ENCODE data around the gene CHMP3.
"Not testable (repeated sequence)": the region's sequence is repeated elsewhere in the genome, so short reads cannot be mapped to it uniquely, and the experiment has no call there.

The CHMP3 gene

DNA sequence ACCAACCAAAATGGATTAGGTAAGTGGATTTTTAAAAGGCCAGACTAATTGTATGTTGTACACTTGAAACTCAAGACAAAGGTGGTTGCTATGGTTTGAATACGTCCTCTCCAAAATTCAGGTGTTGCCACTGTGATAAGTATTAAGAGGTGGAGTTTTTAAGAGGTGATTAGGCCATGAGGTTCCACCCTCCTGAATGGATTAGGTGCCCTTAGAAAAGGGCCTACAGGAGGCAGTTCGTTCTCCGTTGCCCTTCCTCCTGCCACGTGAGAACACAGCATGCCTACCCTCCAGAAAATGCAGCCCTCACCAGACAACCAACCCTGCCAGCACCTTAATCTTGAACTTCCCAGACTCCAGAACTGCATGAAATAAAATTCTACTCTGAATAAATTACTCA is 51.2 kb downstream of the CHMP3 start:
- 89 to 100% methylated on average over 1 to 4 of the region's 4 CpGs for WGBS, 2 experiments (ENCODE audit: insufficient coverage in 2 of 2)
- no peaks in the 10 kb centered on the region for H3K9me3 ChIP-seq (ENCODE audit: control insufficient read depth, low read length)
- H3K27ac ChIP-seq (ENCODE audit: low read depth, low read length, severe bottlenecking), result no peak overlapping the region
- no peak overlapping the region for H3K4me3 ChIP-seq (ENCODE audit: extremely low read depth, insufficient read depth, low read length, poor library complexity, severe bottlenecking)
- peaks cover 10% of the 10 kb centered on the region for H3K4me1 ChIP-seq (ENCODE audit: control insufficient read depth, insufficient read depth, low read length, poor library complexity, severe bottlenecking)
- peaks cover 27% of the 10 kb centered on the region for H3K36me3 ChIP-seq (ENCODE audit: control insufficient read depth, insufficient read depth, low read length)

DNA sequence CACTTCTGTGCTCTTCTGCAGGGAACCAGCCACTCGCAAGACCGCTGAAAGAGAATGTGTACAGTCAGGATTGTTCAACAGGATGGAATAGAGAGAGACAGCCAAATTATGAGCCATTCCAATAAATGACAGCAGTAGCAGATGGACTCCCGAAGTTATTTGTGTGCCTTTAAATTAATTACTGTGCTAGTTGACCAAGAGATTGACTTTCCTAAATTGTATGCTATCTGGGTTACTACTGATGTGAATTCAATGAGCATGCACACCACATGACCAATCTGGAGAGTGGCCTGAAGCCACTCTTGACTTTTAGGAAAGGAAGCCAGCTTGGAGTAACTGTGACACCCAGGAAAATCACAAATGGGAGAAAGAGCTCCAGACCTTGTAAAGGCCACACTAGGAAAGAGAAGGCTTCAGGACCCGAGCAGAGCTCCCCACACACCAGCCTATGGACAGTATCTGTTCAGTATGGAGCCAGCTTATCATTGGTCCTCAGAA is 52.8 kb downstream of the CHMP3 start:
- Histone ChIP-seq H3K36me3 (ENCODE audit: control insufficient read depth, insufficient read depth, low read length) (peaks cover 38% of the 10 kb centered on the region), H3K9me3 (ENCODE audit: control insufficient read depth, low read length) (no peaks in the 10 kb centered on the region), H3K4me1 (ENCODE audit: control insufficient read depth, insufficient read depth, low read length, poor library complexity, severe bottlenecking) (peaks cover 10% of the 10 kb centered on the region), H3K4me3 (ENCODE audit: extremely low read depth, insufficient read depth, low read length, poor library complexity, severe bottlenecking) (no peak overlapping the region), H3K27ac (ENCODE audit: low read depth, low read length, severe bottlenecking) (no peak overlapping the region)
- WGBS, 2 experiments (ENCODE audit: insufficient coverage in 2 of 2), result 90 to 95% methylated on average over 3 to 4 of the region's 4 CpGs

DNA sequence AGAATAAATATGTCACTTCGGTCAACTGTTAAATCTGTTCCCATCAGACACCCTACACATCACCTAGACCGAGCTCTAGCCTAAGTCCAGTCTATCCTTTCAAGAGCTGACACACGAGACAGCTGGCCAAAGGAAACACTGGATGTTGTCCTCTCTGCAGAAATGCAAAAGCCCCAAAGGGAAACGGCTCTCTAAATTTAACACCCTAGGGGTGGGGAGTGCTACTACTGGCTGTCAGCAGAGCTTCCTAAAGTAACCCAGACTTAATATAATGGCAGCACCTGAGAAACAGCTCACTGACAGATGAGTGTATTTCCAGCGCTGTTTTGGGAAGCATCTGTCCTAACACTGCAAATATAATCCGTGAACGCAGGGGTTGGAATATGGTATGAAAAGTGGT is 55.6 kb downstream of the CHMP3 start:
- no peaks in the 10 kb centered on the region for H3K9me3 ChIP-seq (ENCODE audit: control insufficient read depth, low read length)
- peaks cover 10% of the 10 kb centered on the region for H3K4me1 ChIP-seq (ENCODE audit: control insufficient read depth, insufficient read depth, low read length, poor library complexity, severe bottlenecking)
- 96 to 100% methylated on average over 7 of the region's 7 CpGs for WGBS, 2 experiments (ENCODE audit: insufficient coverage in 2 of 2)
- peaks cover 63% of the 10 kb centered on the region for H3K36me3 ChIP-seq (ENCODE audit: control insufficient read depth, insufficient read depth, low read length)
- no peak overlapping the region for H3K27ac ChIP-seq (ENCODE audit: low read depth, low read length, severe bottlenecking)
- H3K4me3 ChIP-seq (ENCODE audit: extremely low read depth, insufficient read depth, low read length, poor library complexity, severe bottlenecking), result no peak overlapping the region

DNA sequence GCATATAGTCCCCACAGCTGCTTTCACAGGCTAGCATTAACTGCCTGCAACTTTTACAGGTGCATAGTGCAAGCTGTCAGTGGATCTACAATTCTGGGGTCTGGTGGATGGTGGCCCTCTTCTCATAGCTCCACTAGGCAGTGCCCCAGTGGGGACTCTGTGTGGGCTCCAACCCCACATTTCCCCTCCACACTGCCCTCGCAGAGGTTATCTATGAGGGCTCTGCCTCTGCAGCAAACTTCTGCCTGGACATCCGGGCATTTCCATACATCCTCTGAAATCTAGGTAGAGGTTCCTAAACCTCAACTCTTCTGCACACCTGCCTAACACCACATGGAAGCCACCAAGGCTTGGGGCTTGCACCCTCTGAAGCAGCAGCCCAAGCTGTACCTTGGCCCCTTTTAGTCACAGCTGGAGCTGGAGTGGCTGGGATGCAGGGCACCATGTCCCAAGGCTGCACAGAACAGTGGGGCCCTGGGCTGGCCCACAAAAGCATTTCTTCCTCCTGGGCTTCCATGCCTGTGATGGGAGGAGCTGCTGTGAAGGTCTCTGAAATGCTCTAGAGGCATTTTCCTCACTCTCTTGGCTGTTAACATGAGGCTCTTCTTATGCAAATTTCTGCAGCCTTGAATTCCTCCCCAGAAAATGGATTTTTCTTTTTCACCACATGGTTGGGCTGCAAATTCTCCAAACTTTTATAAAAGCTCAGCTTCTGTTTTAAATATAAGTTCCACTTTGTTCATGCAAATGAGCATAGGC is 62.7 kb downstream of the CHMP3 start:
- no peak overlapping the region for H3K4me3 ChIP-seq (ENCODE audit: extremely low read depth, insufficient read depth, low read length, poor library complexity, severe bottlenecking)
- H3K27ac ChIP-seq (ENCODE audit: low read depth, low read length, severe bottlenecking), result no peak overlapping the region
- H3K36me3 ChIP-seq (ENCODE audit: control insufficient read depth, insufficient read depth, low read length), result peaks cover 79% of the 10 kb centered on the region
- WGBS, 2 experiments (ENCODE audit: insufficient coverage in 2 of 2), result 100% methylated on average over 1 to 2 of the region's 2 CpGs
- H3K9me3 ChIP-seq (ENCODE audit: control insufficient read depth, low read length), result peaks cover 29% of the 10 kb centered on the region
- no peaks in the 10 kb centered on the region for H3K4me1 ChIP-seq (ENCODE audit: control insufficient read depth, insufficient read depth, low read length, poor library complexity, severe bottlenecking)

DNA sequence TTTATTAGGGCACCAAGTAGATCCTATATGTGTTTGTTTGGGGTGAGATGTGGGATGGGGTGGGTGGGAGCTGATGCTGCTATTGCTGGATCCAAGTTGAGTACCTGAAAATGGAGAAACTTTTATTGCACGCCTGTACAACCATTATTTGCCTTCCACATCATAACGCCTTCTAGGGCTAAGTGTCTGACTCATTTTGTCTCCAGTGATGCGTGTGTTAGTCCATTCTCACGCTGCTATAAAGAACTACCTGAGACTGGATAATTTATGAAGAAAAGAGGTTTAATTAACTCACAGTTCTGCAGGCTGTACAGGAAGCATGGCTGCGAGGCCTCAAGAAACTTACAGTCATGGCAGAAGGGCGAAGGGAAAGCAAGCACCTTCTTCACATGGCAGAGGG is 63.9 kb downstream of the CHMP3 start:
- Histone ChIP-seq H3K4me1 (ENCODE audit: control insufficient read depth, insufficient read depth, low read length, poor library complexity, severe bottlenecking) (no peaks in the 10 kb centered on the region), H3K27ac (ENCODE audit: low read depth, low read length, severe bottlenecking) (no peak overlapping the region), H3K36me3 (ENCODE audit: control insufficient read depth, insufficient read depth, low read length) (peaks cover 77% of the 10 kb centered on the region), H3K4me3 (ENCODE audit: extremely low read depth, insufficient read depth, low read length, poor library complexity, severe bottlenecking) (no peak overlapping the region), H3K9me3 (ENCODE audit: control insufficient read depth, low read length) (peaks cover 29% of the 10 kb centered on the region)
- 88 to 91% methylated on average over 4 to 6 of the region's 6 CpGs for WGBS, 2 experiments (ENCODE audit: insufficient coverage in 2 of 2)

DNA sequence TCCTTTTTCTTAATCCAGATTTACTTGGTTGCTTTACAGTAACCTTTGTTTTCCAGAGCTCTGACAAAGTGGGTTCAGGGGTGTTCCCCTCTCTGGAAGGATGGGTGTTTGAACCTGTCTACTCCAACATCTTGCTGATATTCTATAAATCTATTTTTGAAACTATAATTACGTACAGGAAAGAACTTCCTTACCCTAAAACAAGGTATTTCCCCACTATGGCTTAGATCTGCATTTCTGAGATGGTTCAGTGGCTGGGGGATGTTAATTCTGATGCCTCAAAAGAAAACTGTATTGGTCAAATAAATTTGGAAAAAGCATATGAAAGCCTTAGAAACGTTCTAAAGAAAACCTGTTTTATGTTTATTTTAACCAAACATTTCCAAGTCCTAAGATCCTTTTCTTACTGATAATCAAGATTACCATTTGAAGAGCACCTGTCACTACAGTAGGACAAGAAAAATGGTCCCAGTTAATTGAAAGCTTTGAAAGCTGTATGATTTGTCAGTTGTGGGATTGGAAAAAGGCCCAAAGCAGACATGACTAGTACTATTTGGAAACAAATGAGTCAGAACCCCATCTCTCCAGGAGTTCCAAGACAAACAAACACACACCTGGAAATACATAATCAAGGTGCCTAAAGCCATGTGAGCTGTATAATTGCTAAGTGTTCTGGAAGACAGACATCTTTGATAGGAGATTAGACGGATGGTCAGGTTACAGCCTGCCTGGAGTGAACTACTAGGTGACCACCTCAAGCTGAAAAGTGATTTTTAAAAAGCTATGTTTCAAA is 64.6 kb downstream of the CHMP3 start:
- Histone ChIP-seq H3K36me3 (ENCODE audit: control insufficient read depth, insufficient read depth, low read length) (peaks cover 77% of the 10 kb centered on the region), H3K4me3 (ENCODE audit: extremely low read depth, insufficient read depth, low read length, poor library complexity, severe bottlenecking) (no peak overlapping the region), H3K9me3 (ENCODE audit: control insufficient read depth, low read length) (peaks cover 29% of the 10 kb centered on the region), H3K27ac (ENCODE audit: low read depth, low read length, severe bottlenecking) (no peak overlapping the region), H3K4me1 (ENCODE audit: control insufficient read depth, insufficient read depth, low read length, poor library complexity, severe bottlenecking) (no peaks in the 10 kb centered on the region)
- 88% methylated on average over 1 of the region's 3 CpGs for WGBS, 2 experiments (ENCODE audit: insufficient coverage in 2 of 2)

DNA sequence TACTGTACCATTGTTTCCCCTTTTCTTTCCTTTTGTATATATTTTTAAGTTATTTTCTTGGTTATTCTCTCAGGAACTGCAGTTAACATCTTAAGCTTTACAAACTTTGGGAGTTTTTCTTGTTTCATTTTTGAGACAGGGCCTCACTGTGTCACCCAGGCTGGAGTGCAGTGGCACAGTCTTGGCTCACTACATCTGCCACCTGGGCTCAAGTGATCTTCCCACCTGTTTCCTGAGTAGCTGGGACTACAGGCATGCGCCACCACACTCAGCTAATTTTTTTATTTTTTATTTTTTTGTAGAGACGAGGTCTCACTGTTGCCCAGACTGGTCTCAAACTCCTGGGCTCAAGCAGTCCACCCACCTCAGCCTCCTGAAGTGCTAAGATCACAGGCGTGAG is 66.9 kb downstream of the CHMP3 start:
- WGBS, 2 experiments (ENCODE audit: insufficient coverage in 2 of 2), result 86 to 100% methylated on average over 2 to 3 of the region's 3 CpGs
- H3K36me3 ChIP-seq (ENCODE audit: control insufficient read depth, insufficient read depth, low read length), result peaks cover 90% of the 10 kb centered on the region

DNA sequence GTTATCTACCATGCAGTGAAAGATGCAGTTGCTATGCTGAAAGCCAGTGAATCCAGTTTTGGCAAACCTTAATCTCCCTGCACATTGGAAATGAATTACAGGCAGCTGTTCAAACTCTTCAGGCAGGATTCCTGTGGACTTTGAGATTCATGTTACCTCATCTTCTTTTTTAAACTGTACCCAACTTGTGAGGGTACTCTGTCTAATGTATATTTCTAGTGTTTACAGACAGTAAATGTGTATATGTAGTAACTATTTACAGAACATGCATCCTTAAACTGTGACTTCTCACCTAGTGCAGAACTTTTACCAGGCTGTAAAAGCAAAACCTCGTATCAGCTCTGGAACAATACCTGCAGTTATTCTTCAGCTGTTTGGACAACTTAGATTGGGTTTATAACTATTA is 71.2 kb downstream of the CHMP3 start:
- Histone ChIP-seq H3K36me3 (ENCODE audit: control insufficient read depth, insufficient read depth, low read length) (peaks cover 89% of the 10 kb centered on the region), H3K27ac (ENCODE audit: low read depth, low read length, severe bottlenecking) (no peak overlapping the region), H3K4me3 (ENCODE audit: extremely low read depth, insufficient read depth, low read length, poor library complexity, severe bottlenecking) (no peak overlapping the region), H3K4me1 (ENCODE audit: control insufficient read depth, insufficient read depth, low read length, poor library complexity, severe bottlenecking) (no peaks in the 10 kb centered on the region), H3K9me3 (ENCODE audit: control insufficient read depth, low read length) (no peaks in the 10 kb centered on the region)
- no CpG with 5 or more reads among the region's 1 CpG for WGBS, 2 experiments (ENCODE audit: insufficient coverage in 2 of 2)

More for the DNA sequence above, 66.9 kb downstream of the CHMP3 start:
- not testable (repeated sequence) for H3K4me1 ChIP-seq (ENCODE audit: control insufficient read depth, insufficient read depth, low read length, poor library complexity, severe bottlenecking); H3K27ac ChIP-seq (ENCODE audit: low read depth, low read length, severe bottlenecking); H3K4me3 ChIP-seq (ENCODE audit: extremely low read depth, insufficient read depth, low read length, poor library complexity, severe bottlenecking)
- H3K9me3 ChIP-seq (ENCODE audit: control insufficient read depth, low read length), result peaks cover 29% of the 10 kb centered on the region

DNA sequence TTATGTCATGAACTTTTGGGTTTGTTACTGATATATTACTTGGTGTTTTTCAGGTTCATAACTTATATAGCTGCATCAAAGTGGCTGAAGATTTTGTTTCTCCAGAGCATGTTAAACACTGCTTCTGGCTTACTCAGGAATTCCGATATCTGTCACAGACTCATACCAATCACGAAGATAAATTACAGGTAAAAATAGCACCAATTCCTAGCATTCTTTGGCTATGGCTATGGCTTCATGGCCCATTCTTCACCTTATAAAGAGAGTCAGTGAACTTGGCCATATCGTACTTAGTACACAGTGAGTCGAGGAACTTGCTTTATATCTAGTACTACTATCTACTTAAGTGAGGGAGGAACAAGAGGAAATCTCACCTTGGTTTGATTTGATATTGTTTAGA is 72.2 kb downstream of the CHMP3 start:
- H3K27ac ChIP-seq (ENCODE audit: low read depth, low read length, severe bottlenecking), result no peak overlapping the region
- H3K9me3 ChIP-seq (ENCODE audit: control insufficient read depth, low read length), result no peaks in the 10 kb centered on the region
- no peaks in the 10 kb centered on the region for H3K4me1 ChIP-seq (ENCODE audit: control insufficient read depth, insufficient read depth, low read length, poor library complexity, severe bottlenecking)
- no peak overlapping the region for H3K4me3 ChIP-seq (ENCODE audit: extremely low read depth, insufficient read depth, low read length, poor library complexity, severe bottlenecking)
- H3K36me3 ChIP-seq (ENCODE audit: control insufficient read depth, insufficient read depth, low read length), result peaks cover 91% of the 10 kb centered on the region
- WGBS, 2 experiments (ENCODE audit: insufficient coverage in 2 of 2), result 93 to 100% methylated on average over 2 of the region's 4 CpGs

DNA sequence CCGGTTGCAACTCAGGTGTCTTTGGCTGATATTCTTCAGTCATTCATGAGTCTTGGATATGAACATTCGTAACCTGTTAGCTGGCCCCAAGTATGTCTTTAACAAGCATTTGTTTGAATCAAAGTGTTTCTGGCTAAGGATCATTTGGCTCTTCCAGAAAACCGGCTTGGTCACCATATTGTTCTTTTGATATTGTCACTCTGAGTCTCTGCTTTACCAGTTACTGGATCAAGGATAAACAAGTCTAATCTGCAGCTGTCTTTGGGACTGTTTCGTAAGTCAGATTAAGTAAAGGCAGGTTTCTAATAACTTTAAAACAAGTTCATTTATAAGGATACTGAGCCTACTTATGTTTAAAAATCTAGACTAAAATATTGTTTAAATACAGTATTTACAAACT is 73.0 kb downstream of the CHMP3 start:
- peaks cover 93% of the 10 kb centered on the region for H3K36me3 ChIP-seq (ENCODE audit: control insufficient read depth, insufficient read depth, low read length)
- no peaks in the 10 kb centered on the region for H3K9me3 ChIP-seq (ENCODE audit: control insufficient read depth, low read length)
- no peak overlapping the region for H3K4me3 ChIP-seq (ENCODE audit: extremely low read depth, insufficient read depth, low read length, poor library complexity, severe bottlenecking)
- no peaks in the 10 kb centered on the region for H3K4me1 ChIP-seq (ENCODE audit: control insufficient read depth, insufficient read depth, low read length, poor library complexity, severe bottlenecking)
- 85 to 94% methylated on average over 3 of the region's 4 CpGs for WGBS, 2 experiments (ENCODE audit: insufficient coverage in 2 of 2)
- no peak overlapping the region for H3K27ac ChIP-seq (ENCODE audit: low read depth, low read length, severe bottlenecking)

DNA sequence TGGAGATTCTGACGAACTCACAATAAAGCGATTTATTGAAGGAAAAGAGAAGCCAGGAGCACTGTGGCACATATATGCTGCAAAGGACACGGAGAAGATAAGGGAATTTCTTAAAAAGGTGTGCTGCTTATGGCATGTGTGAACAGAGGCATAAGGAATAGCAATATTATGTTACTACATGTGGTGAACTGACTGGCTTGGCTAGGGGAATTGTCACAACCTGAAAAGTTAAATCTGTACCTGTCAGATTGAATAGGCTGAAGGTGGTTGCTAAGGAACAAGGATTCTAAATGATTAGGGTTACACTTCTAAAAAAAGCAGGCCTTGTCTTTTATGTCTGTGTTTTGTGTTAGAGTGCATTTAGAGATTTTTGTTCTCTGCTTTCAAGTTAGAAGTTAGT is 73.7 kb downstream of the CHMP3 start:
- WGBS, 2 experiments (ENCODE audit: insufficient coverage in 2 of 2), result 91 to 97% methylated on average over 3 of the region's 3 CpGs
- no peaks in the 10 kb centered on the region for H3K9me3 ChIP-seq (ENCODE audit: control insufficient read depth, low read length)
- no peak overlapping the region for H3K4me3 ChIP-seq (ENCODE audit: extremely low read depth, insufficient read depth, low read length, poor library complexity, severe bottlenecking)
- no peak overlapping the region for H3K27ac ChIP-seq (ENCODE audit: low read depth, low read length, severe bottlenecking)
- peaks cover 93% of the 10 kb centered on the region for H3K36me3 ChIP-seq (ENCODE audit: control insufficient read depth, insufficient read depth, low read length)
- H3K4me1 ChIP-seq (ENCODE audit: control insufficient read depth, insufficient read depth, low read length, poor library complexity, severe bottlenecking), result no peaks in the 10 kb centered on the region

Data from mesodermal cell (in vitro differentiated cells).